MM.1S (cell line): Measurements from ENCODE around the gene DPCD.

ENCODE experiments used
- CTCF ChIP-seq: fragments of 300-600 bp; sonication (generic); IDR thresholded peaks from 2 replicates; pipeline ENCODE4 v1.5.1; 2016; ENCODE audit warnings: antibody characterized with exemption, low read length, mixed read lengths
- EZH2phosphoT487 ChIP-seq: fragments of 300-600 bp; sonication (generic); IDR thresholded peaks from 2 replicates; pipeline ENCODE4 v1.6.1; 2018; ENCODE audit warnings: antibody characterized with exemption, low read length

- no peak for TF ChIP-seq CTCF
- no peak for TF ChIP-seq EZH2phosphoT487
Measured at GRCh38 chr10:101561068-101561915, 26.8 kb upstream of the DPCD start.
